DMS 273 (cell line): ENCODE data around the gene SIX2.
"Not testable (repeated sequence)": the region's sequence is repeated elsewhere in the genome, so short reads cannot be mapped to it uniquely, and the experiment has no call there.

Experiments used
- DNase-seq: peaks from one replicate; lab custom pipeline; 2025; ENCODE audit not compliant: unreplicated experiment; lab: John Stamatoyannopoulos, UW

Gene SIX2

GRCh38 chr2:45009303-45009927 lies at the start of gene SIX2:
SIX2 (minus strand) TSS chr2:45009452; CDS start chr2:45009110, 342 bp downstream.
- DNase-seq = peak; percentile 99

GRCh38 chr2:45055162-45055605 lies 45.9 kb upstream of the SIX2 start:
- DNase-seq = no peak

- no peak for DNase-seq
Observed at GRCh38 chr2:45053966-45054365, 44.7 kb upstream of the SIX2 start.

- DNase-seq = no peak
Observed at GRCh38 chr2:45052388-45052928, 43.2 kb upstream of the SIX2 start.

- no peak for DNase-seq
Observed at GRCh38 chr2:45049569-45050336, 40.5 kb upstream of the SIX2 start.

- no peak for DNase-seq
Observed at GRCh38 chr2:45047301-45047700, 38.0 kb upstream of the SIX2 start.

GRCh38 chr2:45046786-45047185 lies 37.5 kb upstream of the SIX2 start:
- no peak for DNase-seq

- DNase-seq = no peak
Observed at GRCh38 chr2:45045706-45046105, 36.5 kb upstream of the SIX2 start.

- no peak for DNase-seq
Observed at GRCh38 chr2:45044916-45045315, 35.7 kb upstream of the SIX2 start.

GRCh38 chr2:45043174-45043573 lies 33.9 kb upstream of the SIX2 start:
- DNase-seq = no peak

- no peak for DNase-seq
Observed at GRCh38 chr2:45042401-45042800, 33.1 kb upstream of the SIX2 start.

- DNase-seq = no peak
Observed at GRCh38 chr2:45040786-45041185, 31.5 kb upstream of the SIX2 start.

GRCh38 chr2:45039804-45040203 lies 30.6 kb upstream of the SIX2 start:
- DNase-seq = not testable (repeated sequence)

- not testable (repeated sequence) for DNase-seq
Observed at GRCh38 chr2:45038861-45039260, 29.6 kb upstream of the SIX2 start.

GRCh38 chr2:45033302-45033701 lies 24.1 kb upstream of the SIX2 start:
- no peak for DNase-seq

- no peak for DNase-seq
Observed at GRCh38 chr2:45031028-45031427, 21.8 kb upstream of the SIX2 start.

GRCh38 chr2:45030553-45030952 lies 21.3 kb upstream of the SIX2 start:
- DNase-seq = no peak

- peak; percentile 71 for DNase-seq
Observed at GRCh38 chr2:45029215-45029614, 20.0 kb upstream of the SIX2 start.

GRCh38 chr2:45028276-45028675 lies 19.0 kb upstream of the SIX2 start:
- no peak for DNase-seq

GRCh38 chr2:45026924-45027450 lies 17.7 kb upstream of the SIX2 start:
- DNase-seq = no peak

- peak; percentile 44 for DNase-seq
Observed at GRCh38 chr2:45024600-45025291, 15.5 kb upstream of the SIX2 start.
